ENCODE data around the gene ZDHHC21.

DNA sequence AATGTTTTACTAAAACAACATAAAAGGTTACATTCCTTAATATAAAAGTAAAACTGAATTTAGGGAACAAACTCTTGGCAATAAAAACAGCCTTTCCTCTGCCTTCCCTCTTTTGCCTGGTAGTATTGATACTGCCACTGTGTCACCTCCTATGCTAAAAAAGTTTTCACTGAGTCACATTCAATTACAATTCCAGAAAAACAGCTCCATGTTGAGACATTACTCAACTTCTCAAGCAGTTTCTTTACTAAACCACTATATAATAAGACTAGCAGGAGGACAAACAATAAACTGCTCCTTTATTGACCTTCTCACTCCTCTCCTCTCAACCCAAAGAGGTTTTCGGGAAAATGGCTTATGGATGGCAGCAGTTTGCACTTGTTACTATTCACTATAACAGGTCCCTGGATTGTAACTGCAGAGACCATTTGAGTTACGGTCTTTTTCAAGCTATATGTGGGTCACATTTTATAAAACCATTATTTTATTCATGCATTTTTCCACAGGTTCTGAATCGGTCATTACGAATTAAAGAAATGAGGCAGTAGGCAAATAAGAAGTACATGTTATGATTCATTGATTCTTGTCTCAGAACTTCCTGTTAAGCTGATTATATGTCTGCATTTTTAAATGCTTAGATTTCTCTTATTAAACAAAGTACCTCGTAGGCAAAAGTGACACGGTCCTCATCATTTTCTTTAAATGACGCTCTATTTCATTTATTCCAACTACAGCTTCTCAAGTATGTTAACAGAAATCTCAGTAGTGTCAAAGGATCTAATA lies 2.1 kb downstream of the ZDHHC21 start:
- TF ChIP-seq, protein P1, sequence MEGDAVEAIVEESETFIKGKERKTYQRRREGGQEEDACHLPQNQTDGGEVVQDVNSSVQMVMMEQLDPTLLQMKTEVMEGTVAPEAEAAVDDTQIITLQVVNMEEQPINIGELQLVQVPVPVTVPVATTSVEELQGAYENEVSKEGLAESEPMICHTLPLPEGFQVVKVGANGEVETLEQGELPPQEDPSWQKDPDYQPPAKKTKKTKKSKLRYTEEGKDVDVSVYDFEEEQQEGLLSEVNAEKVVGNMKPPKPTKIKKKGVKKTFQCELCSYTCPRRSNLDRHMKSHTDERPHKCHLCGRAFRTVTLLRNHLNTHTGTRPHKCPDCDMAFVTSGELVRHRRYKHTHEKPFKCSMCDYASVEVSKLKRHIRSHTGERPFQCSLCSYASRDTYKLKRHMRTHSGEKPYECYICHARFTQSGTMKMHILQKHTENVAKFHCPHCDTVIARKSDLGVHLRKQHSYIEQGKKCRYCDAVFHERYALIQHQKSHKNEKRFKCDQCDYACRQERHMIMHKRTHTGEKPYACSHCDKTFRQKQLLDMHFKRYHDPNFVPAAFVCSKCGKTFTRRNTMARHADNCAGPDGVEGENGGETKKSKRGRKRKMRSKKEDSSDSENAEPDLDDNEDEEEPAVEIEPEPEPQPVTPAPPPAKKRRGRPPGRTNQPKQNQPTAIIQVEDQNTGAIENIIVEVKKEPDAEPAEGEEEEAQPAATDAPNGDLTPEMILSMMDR (IDR thresholded peaks at IDR 0.05; ENCODE audit: low read depth, low read length, poor library complexity, severe bottlenecking): no peak
- no peak for TF ChIP-seq EZH2phosphoT487 (IDR thresholded peaks at IDR 0.05; ENCODE audit: borderline replicate concordance, low read length)

All from DOHH2 (cell line).